ENCODE results near the gene GGA2. TPM values are rescaled to one million over a fixed set of nuclear protein-coding genes. Genes with fewer than 3 reads are reported as not detected.

Gene GGA2
- total RNA-seq, 1 donor = 18.1 TPM

GRCh38 chr16:23498863-23499262 is 11.4 kb downstream of the GGA2 start:
- H3K27ac ChIP-seq (ENCODE audit: low read depth, low read length) = no peak overlapping the region
- peaks cover 53% of the 10 kb centered on the region for H4K20me1 ChIP-seq (ENCODE audit: insufficient read depth, low read length)
- H3K79me2 ChIP-seq (ENCODE audit: insufficient read depth, low read length) = peaks cover 39% of the 10 kb centered on the region
- H3K9me3 ChIP-seq (ENCODE audit: low read depth, low read length) = no peaks in the 10 kb centered on the region
- no peak for TF ChIP-seq CTCF (IDR thresholded peaks at IDR 0.05; ENCODE audit: extremely low read depth, low read depth, low read length)
- H3K4me1 ChIP-seq (ENCODE audit: insufficient read depth, low read length) = peaks cover under 1% of the 10 kb centered on the region
- no peak overlapping the region for H2AFZ ChIP-seq (ENCODE audit: low read length)
- no peaks in the 10 kb centered on the region for H3K27me3 ChIP-seq (ENCODE audit: insufficient read depth, low read length)
- H3K4me3 ChIP-seq (ENCODE audit: insufficient read depth, low read length) = no peak overlapping the region
- no peak overlapping the region for H3K4me2 ChIP-seq (ENCODE audit: insufficient read depth, low read length)
- peaks cover 8% of the 10 kb centered on the region for H3K36me3 ChIP-seq (ENCODE audit: insufficient read depth, low read length)
- no peak for DNase-seq (ENCODE audit: insufficient read length, low spot score, missing footprints)

DNA sequence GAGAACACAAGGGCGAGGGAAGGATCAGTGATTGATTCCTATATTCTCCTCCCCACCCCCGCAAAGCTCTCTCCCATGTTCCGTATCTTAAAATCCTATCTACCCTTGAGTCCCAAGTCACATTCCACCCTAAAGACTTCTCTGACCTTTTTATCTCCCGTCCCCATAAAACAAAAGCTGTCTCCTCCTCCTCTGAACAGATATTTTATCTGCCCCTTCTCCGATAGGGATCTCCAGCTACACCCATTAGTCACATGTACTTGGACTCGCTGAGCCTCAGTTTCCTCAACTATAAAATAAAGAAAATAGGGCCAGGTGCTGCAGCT is 12.8 kb downstream of the GGA2 start:
- Histone ChIP-seq H3K36me3 (ENCODE audit: insufficient read depth, low read length) (peaks cover 10% of the 10 kb centered on the region), H3K79me2 (ENCODE audit: insufficient read depth, low read length) (peaks cover 33% of the 10 kb centered on the region), H3K4me1 (ENCODE audit: insufficient read depth, low read length) (no peaks in the 10 kb centered on the region), H3K9me3 (ENCODE audit: low read depth, low read length) (no peaks in the 10 kb centered on the region), H2AFZ (ENCODE audit: low read length) (no peak overlapping the region), H4K20me1 (ENCODE audit: insufficient read depth, low read length) (peaks cover 41% of the 10 kb centered on the region), H3K4me3 (ENCODE audit: insufficient read depth, low read length) (no peak overlapping the region), H3K27ac (ENCODE audit: low read depth, low read length) (no peak overlapping the region), H3K4me2 (ENCODE audit: insufficient read depth, low read length) (no peak overlapping the region), H3K27me3 (ENCODE audit: insufficient read depth, low read length) (no peaks in the 10 kb centered on the region)
- no peak for DNase-seq (ENCODE audit: insufficient read length, low spot score, missing footprints)
- TF ChIP-seq CTCF (IDR thresholded peaks at IDR 0.05; ENCODE audit: extremely low read depth, low read depth, low read length) = no peak

DNA sequence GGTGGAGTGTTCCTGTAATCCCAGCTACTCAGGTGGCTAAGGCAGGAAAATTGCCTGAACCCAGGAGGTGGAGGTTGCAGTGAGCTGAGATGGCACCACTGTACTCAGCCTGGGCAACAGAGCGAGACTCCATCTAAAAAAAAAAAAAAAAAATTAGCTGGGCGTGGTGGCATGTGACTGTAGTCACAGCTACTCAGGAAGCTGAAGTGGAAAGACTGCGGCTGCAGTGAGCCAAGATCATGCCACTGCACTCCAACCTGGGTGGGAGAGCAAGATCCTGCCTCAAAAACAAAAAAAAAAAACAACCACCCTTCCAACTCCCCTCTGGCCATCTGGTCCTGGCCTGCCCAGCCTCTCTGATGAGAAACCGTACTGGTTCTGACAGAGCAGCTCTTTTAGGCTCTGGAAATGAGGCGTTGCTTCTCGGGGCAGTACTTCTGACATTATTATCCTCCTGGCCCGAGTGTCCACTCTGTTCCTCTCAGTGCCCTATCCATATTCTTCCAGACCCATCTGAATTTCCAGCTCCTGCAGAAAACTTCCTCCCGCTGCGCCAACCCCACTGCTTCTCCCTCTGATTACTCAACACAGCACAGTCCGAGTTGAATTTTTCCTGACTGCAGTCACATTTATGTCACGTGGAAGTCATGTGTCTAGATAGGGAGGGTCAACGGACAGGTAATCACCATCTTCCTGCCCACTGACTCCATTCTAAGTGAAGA is 13.3 kb downstream of the GGA2 start:
- H3K36me3 ChIP-seq (ENCODE audit: insufficient read depth, low read length) = peaks cover 12% of the 10 kb centered on the region
- no peak overlapping the region for H2AFZ ChIP-seq (ENCODE audit: low read length)
- H4K20me1 ChIP-seq (ENCODE audit: insufficient read depth, low read length) = peaks cover 35% of the 10 kb centered on the region
- peak; percentile 87 for DNase-seq (ENCODE audit: insufficient read length, low spot score, missing footprints)
- H3K4me3 ChIP-seq (ENCODE audit: insufficient read depth, low read length) = no peak overlapping the region
- no peak overlapping the region for H3K4me2 ChIP-seq (ENCODE audit: insufficient read depth, low read length)
- H3K4me1 ChIP-seq (ENCODE audit: insufficient read depth, low read length) = peaks cover 2% of the 10 kb centered on the region
- no peak for TF ChIP-seq CTCF (IDR thresholded peaks at IDR 0.05; ENCODE audit: extremely low read depth, low read depth, low read length)
- H3K27me3 ChIP-seq (ENCODE audit: insufficient read depth, low read length) = no peaks in the 10 kb centered on the region
- peaks cover 27% of the 10 kb centered on the region for H3K79me2 ChIP-seq (ENCODE audit: insufficient read depth, low read length)
- no peak overlapping the region for H3K27ac ChIP-seq (ENCODE audit: low read depth, low read length)
- H3K9me3 ChIP-seq (ENCODE audit: low read depth, low read length) = no peaks in the 10 kb centered on the region

DNA sequence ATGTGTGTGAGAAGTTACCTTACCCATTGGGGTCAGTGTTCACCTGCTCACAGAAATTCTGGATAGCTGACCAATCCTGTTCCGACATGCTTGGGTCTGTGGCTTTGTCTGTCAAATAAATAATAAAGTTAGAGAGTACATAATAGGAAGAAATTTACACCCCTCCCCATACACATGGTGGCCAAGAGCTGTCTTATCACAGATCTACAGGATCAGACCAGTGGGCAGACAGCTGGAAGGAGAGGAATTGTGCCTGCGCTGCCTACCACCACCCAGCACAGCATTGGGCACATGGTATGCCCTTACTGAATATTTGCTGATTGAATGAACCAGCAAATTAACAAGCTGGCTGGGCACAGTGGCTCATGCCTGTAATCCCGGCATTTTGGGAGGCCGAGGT is 14.6 kb downstream of the GGA2 start:
- Histone ChIP-seq H3K27ac (ENCODE audit: low read depth, low read length) (no peak overlapping the region), H3K36me3 (ENCODE audit: insufficient read depth, low read length) (peaks cover 12% of the 10 kb centered on the region), H2AFZ (ENCODE audit: low read length) (no peak overlapping the region), H4K20me1 (ENCODE audit: insufficient read depth, low read length) (peaks cover 22% of the 10 kb centered on the region), H3K27me3 (ENCODE audit: insufficient read depth, low read length) (no peaks in the 10 kb centered on the region), H3K79me2 (ENCODE audit: insufficient read depth, low read length) (peaks cover 15% of the 10 kb centered on the region), H3K9me3 (ENCODE audit: low read depth, low read length) (no peaks in the 10 kb centered on the region), H3K4me1 (ENCODE audit: insufficient read depth, low read length) (peaks cover 5% of the 10 kb centered on the region), H3K4me3 (ENCODE audit: insufficient read depth, low read length) (no peak overlapping the region), H3K4me2 (ENCODE audit: insufficient read depth, low read length) (no peak overlapping the region)
- no peak for TF ChIP-seq CTCF (IDR thresholded peaks at IDR 0.05; ENCODE audit: extremely low read depth, low read depth, low read length)
- no peak for DNase-seq (ENCODE audit: insufficient read length, low spot score, missing footprints)

All from osteoblast (primary cell).